ENCODE results near the gene SGK1.

The SGK1 gene

GRCh38 chr6:134254118-134254517 lies 63.8 kb downstream of the SGK1 start:
- Histone ChIP-seq H3K9me3 (ENCODE audit: control insufficient read depth, low read length) (no peaks in the 10 kb centered on the region), H3K4me2 (ENCODE audit: low read length) (peak overlapping the region; percentile 8), H3K27me3 (ENCODE audit: control insufficient read depth, insufficient read depth, low read length) (no peaks in the 10 kb centered on the region), H3K4me3 (ENCODE audit: low read depth, low read length) (peak overlapping the region; percentile 6), H3K4me1 (peaks cover 51% of the 10 kb centered on the region), H3K27ac (peak overlapping the region; percentile 98), H3K9ac (no peak overlapping the region), H3K79me2 (peaks cover 27% of the 10 kb centered on the region), H3K36me3 (ENCODE audit: control insufficient read depth, insufficient read depth, low read length) (peaks cover 3% of the 10 kb centered on the region), H2AFZ (no peak overlapping the region)
- TF ChIP-seq, protein P1, sequence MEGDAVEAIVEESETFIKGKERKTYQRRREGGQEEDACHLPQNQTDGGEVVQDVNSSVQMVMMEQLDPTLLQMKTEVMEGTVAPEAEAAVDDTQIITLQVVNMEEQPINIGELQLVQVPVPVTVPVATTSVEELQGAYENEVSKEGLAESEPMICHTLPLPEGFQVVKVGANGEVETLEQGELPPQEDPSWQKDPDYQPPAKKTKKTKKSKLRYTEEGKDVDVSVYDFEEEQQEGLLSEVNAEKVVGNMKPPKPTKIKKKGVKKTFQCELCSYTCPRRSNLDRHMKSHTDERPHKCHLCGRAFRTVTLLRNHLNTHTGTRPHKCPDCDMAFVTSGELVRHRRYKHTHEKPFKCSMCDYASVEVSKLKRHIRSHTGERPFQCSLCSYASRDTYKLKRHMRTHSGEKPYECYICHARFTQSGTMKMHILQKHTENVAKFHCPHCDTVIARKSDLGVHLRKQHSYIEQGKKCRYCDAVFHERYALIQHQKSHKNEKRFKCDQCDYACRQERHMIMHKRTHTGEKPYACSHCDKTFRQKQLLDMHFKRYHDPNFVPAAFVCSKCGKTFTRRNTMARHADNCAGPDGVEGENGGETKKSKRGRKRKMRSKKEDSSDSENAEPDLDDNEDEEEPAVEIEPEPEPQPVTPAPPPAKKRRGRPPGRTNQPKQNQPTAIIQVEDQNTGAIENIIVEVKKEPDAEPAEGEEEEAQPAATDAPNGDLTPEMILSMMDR (IDR thresholded peaks at IDR 0.05), result no peak

- no peaks in the 10 kb centered on the region for H3K9me3 ChIP-seq (ENCODE audit: control insufficient read depth, low read length)
- TF ChIP-seq, protein P1 (IDR thresholded peaks at IDR 0.05), result no peak
- no peak overlapping the region for H3K9ac ChIP-seq
- H3K27ac ChIP-seq, result peak overlapping the region; percentile 98
- H3K4me2 ChIP-seq (ENCODE audit: low read length), result peak overlapping the region; percentile 8
- peaks cover 3% of the 10 kb centered on the region for H3K36me3 ChIP-seq (ENCODE audit: control insufficient read depth, insufficient read depth, low read length)
- H2AFZ ChIP-seq, result peak overlapping the region; percentile 45
- H3K4me1 ChIP-seq, result peaks cover 55% of the 10 kb centered on the region
- H3K79me2 ChIP-seq, result peaks cover 27% of the 10 kb centered on the region
- H3K27me3 ChIP-seq (ENCODE audit: control insufficient read depth, insufficient read depth, low read length), result no peaks in the 10 kb centered on the region
- H3K4me3 ChIP-seq (ENCODE audit: low read depth, low read length), result peak overlapping the region; percentile 6
Measured at GRCh38 chr6:134253681-134254080, 64.2 kb downstream of the SGK1 start.

- Histone ChIP-seq H3K27me3 (ENCODE audit: control insufficient read depth, insufficient read depth, low read length) (no peaks in the 10 kb centered on the region), H2AFZ (no peak overlapping the region), H3K79me2 (peaks cover 20% of the 10 kb centered on the region), H3K36me3 (ENCODE audit: control insufficient read depth, insufficient read depth, low read length) (peaks cover 3% of the 10 kb centered on the region), H3K27ac (peak overlapping the region; percentile 98), H3K4me3 (ENCODE audit: low read depth, low read length) (no peak overlapping the region), H3K9me3 (ENCODE audit: control insufficient read depth, low read length) (no peaks in the 10 kb centered on the region), H3K9ac (no peak overlapping the region), H3K4me2 (ENCODE audit: low read length) (peak overlapping the region; percentile 16), H3K4me1 (peaks cover 71% of the 10 kb centered on the region)
- TF ChIP-seq, protein P1 (IDR thresholded peaks at IDR 0.05), result no peak
Measured at GRCh38 chr6:134251320-134251719, 66.6 kb downstream of the SGK1 start.

GRCh38 chr6:134250776-134251175 lies 67.1 kb downstream of the SGK1 start:
- peaks cover 17% of the 10 kb centered on the region for H3K79me2 ChIP-seq
- H3K36me3 ChIP-seq (ENCODE audit: control insufficient read depth, insufficient read depth, low read length), result peaks cover under 1% of the 10 kb centered on the region
- no peaks in the 10 kb centered on the region for H3K27me3 ChIP-seq (ENCODE audit: control insufficient read depth, insufficient read depth, low read length)
- H3K9ac ChIP-seq, result no peak overlapping the region
- H3K4me3 ChIP-seq (ENCODE audit: low read depth, low read length), result no peak overlapping the region
- peak overlapping the region; percentile 98 for H3K27ac ChIP-seq
- TF ChIP-seq, protein P1 (IDR thresholded peaks at IDR 0.05), result no peak
- H3K4me2 ChIP-seq (ENCODE audit: low read length), result peak overlapping the region; percentile 67
- no peaks in the 10 kb centered on the region for H3K9me3 ChIP-seq (ENCODE audit: control insufficient read depth, low read length)
- H3K4me1 ChIP-seq, result peaks cover 71% of the 10 kb centered on the region
- no peak overlapping the region for H2AFZ ChIP-seq

Measured in parathyroid adenoma (tissue), 2 donors.